ELF-1 (cell line): ENCODE measurements around the gene KPTN.

Experiments
- DNase-seq: peaks from one replicate; pipeline ENCODE4 v3.0.0-alpha.2; 2016; ENCODE audit warnings: low read depth, low spot score

KPTN gene

GRCh38 chr19:47469719-47470118 is 14.3 kb downstream of the KPTN start:
- no peak for DNase-seq

GRCh38 chr19:47469363-47469700 is 14.7 kb downstream of the KPTN start:
- DNase-seq, result no peak

DNA sequence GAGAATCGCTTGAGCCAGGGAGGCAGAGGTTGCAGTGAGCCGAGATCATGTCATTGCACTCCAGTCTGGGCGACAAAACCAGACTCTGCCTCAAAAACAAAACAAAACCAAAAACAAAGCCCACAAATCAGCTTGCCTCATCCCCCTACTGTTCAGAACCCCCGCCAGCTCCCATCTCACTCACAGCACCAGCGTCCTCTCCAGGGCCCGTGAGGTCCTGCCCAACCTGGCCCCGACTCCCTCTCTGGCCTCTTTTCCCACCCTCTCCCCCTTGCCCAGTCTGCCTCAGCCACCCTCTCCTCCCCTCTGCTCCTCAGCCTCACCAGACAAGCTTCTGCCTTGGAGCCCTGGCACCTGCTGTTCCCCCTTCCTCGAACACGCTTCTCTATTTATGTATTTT is 16.1 kb downstream of the KPTN start:
- no peak for DNase-seq

DNA sequence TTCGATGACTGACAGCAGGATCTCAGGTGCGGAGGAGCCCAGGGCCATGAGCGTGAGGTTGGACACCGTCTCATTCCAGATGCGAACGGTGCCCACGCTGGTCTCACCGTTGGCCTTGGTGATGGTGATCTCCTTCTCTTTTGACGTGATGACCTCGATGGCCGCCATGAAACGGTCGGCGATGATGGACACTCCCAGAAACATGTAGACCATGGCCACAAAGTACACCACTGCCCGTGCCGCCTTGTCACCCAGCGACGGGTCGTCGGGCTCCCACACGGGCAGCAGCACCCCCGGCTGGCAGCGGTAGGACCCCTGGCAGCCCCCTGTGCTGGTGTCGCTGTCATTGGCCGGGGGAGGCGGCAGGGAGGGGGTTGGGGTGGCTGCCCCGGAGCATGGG is 18.1 kb downstream of the KPTN start:
- DNase-seq, result no peak

GRCh38 chr19:47464675-47465419 is 19.2 kb downstream of the KPTN start:
- DNase-seq, result no peak

GRCh38 chr19:47461876-47462275 is 22.1 kb downstream of the KPTN start:
- no peak for DNase-seq

GRCh38 chr19:47459477-47459876 is 24.5 kb downstream of the KPTN start:
- DNase-seq, result no peak

DNA sequence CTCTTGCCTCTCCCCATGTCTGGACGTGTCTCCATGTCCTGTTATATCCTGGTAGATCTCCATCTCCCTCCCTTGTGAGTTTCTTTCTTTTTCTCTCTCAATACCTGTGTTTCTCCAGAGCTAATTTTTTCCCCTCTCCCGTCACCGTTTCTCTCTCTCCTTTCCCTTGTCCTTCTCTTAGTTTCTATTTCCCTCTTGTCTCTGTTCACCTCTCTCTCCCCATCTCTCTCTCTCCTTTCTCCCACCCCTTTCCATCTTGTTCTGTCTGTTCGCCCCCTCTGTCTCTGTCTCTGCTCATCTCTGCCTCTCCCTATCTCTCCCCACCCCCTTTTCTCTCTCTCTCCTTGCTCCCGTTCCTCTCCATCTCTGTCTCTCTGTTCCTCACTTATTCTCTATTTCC is 25.3 kb downstream of the KPTN start:
- DNase-seq, result no peak

DNA sequence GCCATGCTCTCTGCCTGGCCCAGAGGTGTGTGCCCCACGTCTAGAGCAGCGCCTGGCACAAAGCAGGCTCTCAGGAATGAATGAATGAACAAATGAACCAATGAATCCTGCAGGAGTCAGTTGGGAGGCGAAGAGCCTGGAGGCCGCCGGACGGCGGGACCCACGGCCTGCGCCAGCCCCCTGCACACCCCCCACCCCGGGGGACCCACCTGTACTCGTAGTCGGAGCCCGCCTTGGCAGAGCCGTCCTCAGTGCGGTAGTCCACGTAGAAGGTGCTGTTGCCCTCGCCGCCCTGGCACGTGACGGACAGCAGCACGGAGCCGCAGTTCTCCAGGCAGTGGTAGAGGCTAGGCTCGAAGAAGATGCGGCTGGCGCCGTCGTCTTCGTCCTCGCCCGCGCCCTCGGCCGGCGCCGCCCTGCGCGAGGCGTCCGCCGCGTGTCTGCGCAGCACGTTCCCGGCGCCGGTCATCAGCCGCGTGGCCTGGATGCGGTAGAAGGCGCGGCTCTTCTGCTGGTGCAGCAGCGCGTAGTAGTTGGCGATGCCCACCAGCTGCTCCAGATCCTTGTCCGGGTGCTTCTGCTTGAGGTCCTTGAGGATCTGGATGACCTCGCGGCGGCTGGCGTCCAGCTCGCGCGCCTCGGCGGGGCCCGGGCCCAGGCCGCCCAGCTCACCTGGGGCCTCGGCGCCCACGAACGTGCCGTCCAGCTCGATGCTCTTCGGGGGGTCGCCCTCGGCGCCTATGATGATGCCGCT is 27.1 kb downstream of the KPTN start:
- DNase-seq, result no peak

DNA sequence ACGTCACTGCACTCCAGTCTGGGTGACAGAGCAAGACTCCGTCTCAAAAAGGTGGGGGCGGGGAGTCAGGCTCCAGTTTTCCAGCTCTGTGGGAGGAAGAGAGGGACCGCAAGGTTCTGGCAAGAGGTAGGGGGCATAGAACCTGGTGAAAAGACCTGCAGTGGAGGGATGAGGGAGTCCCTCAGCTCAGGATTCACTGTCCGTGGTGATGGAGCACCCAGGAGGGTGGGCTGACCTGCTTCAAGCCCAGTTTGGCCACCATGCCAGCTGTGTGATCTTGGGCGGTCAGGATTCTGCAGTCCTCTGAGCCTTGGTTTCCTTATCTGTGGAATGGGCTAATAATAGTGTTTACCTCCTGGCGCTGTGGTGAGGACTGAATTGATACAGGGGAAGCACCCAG is 33.5 kb downstream of the KPTN start:
- no peak for DNase-seq

DNA sequence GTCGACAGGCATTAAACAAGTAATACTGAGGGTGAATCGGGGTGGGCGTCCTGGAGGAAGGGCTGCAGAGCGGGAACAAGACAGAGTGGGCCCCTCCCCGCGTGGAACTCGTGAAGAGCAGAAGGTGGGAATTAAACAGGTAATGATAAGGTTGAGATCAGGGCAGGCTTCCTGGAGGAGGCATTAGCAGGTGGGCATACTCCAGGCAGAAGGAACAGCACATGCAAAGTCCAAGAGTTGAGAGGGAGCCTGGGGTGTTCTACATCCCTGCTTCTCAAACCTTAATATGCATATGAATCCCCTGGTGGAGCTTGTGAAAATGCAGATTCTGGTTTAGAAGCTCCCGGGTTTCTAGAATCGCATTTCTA is 35.7 kb downstream of the KPTN start:
- no peak for DNase-seq

GRCh38 chr19:47447470-47448359 is 36.3 kb downstream of the KPTN start:
- peak; percentile 98 for DNase-seq

DNA sequence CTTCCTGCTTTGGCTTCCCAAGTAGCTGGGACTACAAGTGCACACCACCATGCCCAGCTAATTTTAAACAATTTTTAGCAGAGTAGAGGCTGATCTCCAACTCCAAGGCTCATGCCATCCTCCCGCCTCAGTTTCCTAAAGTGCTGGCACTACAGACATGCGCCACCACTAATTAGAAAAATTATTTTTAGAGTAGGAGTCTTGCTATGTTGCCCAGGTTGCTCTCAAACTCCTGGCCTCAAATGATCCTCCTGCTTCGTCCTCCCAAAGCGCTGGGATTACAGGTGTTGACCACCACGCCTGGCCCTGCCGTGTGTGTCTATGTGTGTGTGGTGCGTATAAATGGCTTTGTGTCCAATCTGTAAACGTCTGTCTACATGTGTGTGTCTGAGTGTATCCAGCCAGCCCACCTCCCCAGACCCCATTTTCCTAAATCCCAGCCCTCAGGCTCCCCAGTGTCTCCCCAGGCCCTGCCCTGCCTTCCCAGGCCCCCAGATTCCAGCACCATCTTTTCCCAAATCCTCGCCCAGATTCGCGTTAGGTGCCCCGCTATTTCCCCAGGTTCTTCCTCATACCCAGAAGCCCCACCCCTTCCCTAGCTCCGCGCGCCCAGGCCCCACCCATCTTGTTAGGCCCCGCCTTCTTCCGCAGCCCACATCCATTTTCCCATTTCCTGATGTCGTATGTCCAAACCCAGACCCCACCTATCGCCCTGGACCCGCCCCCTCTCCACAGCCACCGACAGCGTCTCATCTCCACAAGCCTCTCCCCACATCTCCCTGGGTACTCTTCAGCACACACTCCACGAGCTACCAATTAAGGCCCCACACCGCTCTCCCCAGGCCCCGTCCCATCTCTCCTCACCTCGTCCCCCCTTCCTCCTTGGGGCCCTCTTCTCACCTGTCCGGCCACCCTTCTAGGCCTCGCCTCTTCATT is 37.2 kb downstream of the KPTN start:
- peak; percentile 93 for DNase-seq

- DNase-seq, result no peak
Observed at GRCh38 chr19:47445937-47446402, 38.0 kb downstream of the KPTN start.

DNA sequence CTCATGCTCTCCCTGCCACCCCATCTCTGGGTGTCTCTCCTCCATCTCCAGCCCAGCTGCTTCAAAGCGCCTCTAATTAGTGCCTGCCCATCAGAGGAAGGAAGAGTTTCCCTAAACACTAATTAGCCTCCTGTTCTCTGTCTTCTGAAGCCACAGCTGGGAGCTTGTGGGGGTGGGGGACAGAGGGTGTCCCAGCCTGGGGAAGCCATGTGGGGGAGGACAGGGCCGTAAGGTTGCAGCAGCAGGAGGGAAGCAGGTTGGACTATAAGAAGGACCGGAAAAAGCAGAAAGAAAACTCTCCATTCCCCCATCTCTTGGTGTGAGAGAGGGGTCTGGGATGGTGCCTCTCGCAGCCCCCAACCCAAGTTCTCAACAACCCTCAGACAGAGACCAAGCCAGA is 38.5 kb downstream of the KPTN start:
- no peak for DNase-seq

- peak; percentile 71 for DNase-seq
Observed at GRCh38 chr19:47444388-47444821, 39.6 kb downstream of the KPTN start.

GRCh38 chr19:47443331-47443730 is 40.7 kb downstream of the KPTN start:
- no peak for DNase-seq

DNA sequence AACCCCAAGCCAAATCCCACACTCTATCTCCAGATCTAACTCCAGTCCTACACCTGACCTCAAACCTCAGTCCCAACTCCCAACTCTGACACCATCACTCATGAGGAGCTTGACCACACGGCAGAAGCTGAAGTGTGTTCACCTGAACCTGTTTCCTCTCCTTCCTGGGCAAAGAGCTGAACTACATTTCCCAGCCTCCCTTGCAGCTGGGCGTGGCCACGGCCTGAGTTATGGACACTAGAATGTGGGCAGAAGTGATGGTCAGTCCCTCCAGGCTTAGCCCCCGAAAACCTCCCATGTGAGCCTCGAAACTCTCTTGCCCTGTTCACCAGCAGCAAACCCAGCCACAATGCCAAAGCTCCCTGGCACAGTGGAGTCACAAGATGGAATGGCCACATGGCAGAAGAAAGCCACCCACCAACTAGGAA is 45.2 kb downstream of the KPTN start:
- no peak for DNase-seq

GRCh38 chr19:47437500-47437899 is 46.5 kb downstream of the KPTN start:
- no peak for DNase-seq

DNA sequence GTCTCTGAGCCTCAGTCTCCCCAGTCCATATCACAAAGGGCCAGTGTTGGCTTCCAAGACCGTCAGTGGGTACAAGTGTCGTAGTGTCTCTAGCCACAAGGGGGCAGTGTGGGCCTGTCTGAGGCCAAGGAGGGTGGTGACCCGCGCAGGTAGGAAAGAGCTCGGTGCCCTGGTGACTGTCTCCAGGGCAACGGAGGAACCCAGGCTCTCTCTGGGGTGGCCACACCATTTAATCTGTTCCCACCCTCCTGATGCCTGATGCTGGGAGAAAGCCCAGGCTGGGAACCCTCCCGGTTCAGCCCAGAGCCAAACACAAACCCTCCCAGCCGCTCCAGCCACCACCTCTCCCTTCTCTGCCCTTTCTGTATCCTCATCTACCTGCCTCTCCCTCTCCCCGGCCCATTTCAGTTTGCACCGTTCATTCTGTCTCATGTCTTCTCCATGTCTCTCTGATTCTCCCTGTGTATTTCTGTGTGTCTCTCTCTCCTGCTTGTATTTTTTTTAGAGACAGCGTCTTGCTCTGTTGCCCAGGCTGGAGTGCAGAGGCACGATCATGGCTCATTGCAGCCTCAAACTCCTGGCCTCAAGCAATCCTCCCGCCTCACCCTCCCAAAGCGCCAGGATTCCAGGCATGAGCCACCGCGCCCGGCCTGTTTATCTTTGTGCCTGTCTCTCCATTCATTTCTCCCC is 47.2 kb downstream of the KPTN start:
- DNase-seq, result peak; percentile 86
